Neural progenitor cell (in vitro differentiated cells): ENCODE measurements around the gene DOCK3. TPM values are rescaled to one million over a fixed set of nuclear protein-coding genes. Genes with fewer than 3 reads are reported as not detected.

Experiments
- DNase-seq: peaks from one replicate; pipeline ENCODE4 v3.0.0-alpha.2; 2016; ENCODE audit warnings: low spot score
- H2AFZ ChIP-seq: fragments of 200-600 bp; sonication (generic); replicated peaks from 2 replicates; pipeline ENCODE4 v1.6.1; 2016; ENCODE audit warnings: antibody characterized with exemption
- H3F3A ChIP-seq: fragments of 200-600 bp; sonication (generic); 2 replicates; pipeline ENCODE4 v1.6.1; 2016; ENCODE audit warnings: antibody characterized with exemption, low read depth
- H3K27ac ChIP-seq: fragments of 200-600 bp; sonication (generic); 2 replicates; pipeline ENCODE4 v1.5.1; 2016; ENCODE audit warnings: mild to moderate bottlenecking
- H3K27me3 ChIP-seq: fragments of 200-600 bp; sonication (generic); 2 replicates; pipeline ENCODE4 v1.6.1; 2016; ENCODE audit warnings: mild to moderate bottlenecking, moderate library complexity
- H3K36me3 ChIP-seq: fragments of 200-600 bp; sonication (generic); 2 replicates; pipeline ENCODE4 v1.5.1; 2016
- H3K4me1 ChIP-seq: fragments of 200-600 bp; sonication (generic); 2 replicates; pipeline ENCODE4 v1.6.1; 2016; ENCODE audit warnings: mixed run types
- H3K4me2 ChIP-seq: fragments of 200-600 bp; sonication (generic); 2 replicates; pipeline ENCODE4 v1.6.1; 2016
- H3K4me3 ChIP-seq: fragments of 200-600 bp; sonication (generic); 2 replicates; pipeline ENCODE4 v1.5.1; 2016
- H3K79me2 ChIP-seq: fragments of 200-600 bp; sonication (generic); 2 replicates; pipeline ENCODE4 v1.6.1; 2016; ENCODE audit warnings: low read depth
- H3K9ac ChIP-seq: fragments of 200-600 bp; sonication (generic); 2 replicates; pipeline ENCODE4 v1.6.1; 2016
- H3K9me3 ChIP-seq: fragments of 200-600 bp; sonication (generic); 2 replicates; pipeline ENCODE4 v1.5.1; 2016; ENCODE audit warnings: low read depth
- H4K20me1 ChIP-seq: fragments of 200-600 bp; sonication (generic); 2 replicates; pipeline ENCODE4 v1.6.1; 2016; ENCODE audit warnings: low read depth
- H3K27ac Mint-ChIP-seq: 3 replicates; pipeline ENCODE4 v1.8.0; 2021; ENCODE audit warnings: mixed read lengths
- H3K27me3 Mint-ChIP-seq: 2 replicates; pipeline ENCODE4 v1.8.0; 2022; ENCODE audit warnings: low read depth, mild to moderate bottlenecking, inconsistent platforms, moderate library complexity, mixed read lengths; ENCODE audit not compliant: insufficient read depth
- H3K36me3 Mint-ChIP-seq: 3 replicates; pipeline ENCODE4 v1.8.0; 2021; ENCODE audit warnings: mixed read lengths
- H3K4me1 Mint-ChIP-seq: 3 replicates; pipeline ENCODE4 v1.8.0; 2021; ENCODE audit warnings: mixed read lengths
- H3K4me3 Mint-ChIP-seq: 3 replicates; pipeline ENCODE4 v1.8.0; 2021; ENCODE audit warnings: mild to moderate bottlenecking, moderate library complexity, mixed read lengths
- H3K9me3 Mint-ChIP-seq: 3 replicates; pipeline ENCODE4 v1.8.0; 2020; ENCODE audit warnings: mixed read lengths
- EZH2 ChIP-seq: fragments of 200-600 bp; sonication (generic); IDR thresholded peaks from 2 replicates; pipeline ENCODE4 v1.6.1; 2017; ENCODE audit warnings: antibody characterized with exemption, mild to moderate bottlenecking, moderate library complexity
- EZH2phosphoT487 ChIP-seq: fragments of 200-600 bp; sonication (generic); IDR thresholded peaks from 2 replicates; pipeline ENCODE4 v1.6.1; 2017; ENCODE audit warnings: antibody characterized with exemption
- total RNA-seq: library from RNA; depleted of rRNA; stranded (reverse); fragments of >200 nt; gene quantifications from 2 replicates; pipeline ENCODE4 v1.2.3, GENCODE V29; 2015; ENCODE audit warnings: low replicate concordance
- TF ChIP-seq, protein P1 (sequence below): fragments of 200-600 bp; sonication (generic); IDR thresholded peaks from 2 replicates; pipeline ENCODE4 v1.5.1; 2017; ENCODE audit warnings: antibody characterized with exemption, mild to moderate bottlenecking

The DOCK3 gene
- total RNA-seq, 1 donor from 2014 or later = 10.7 TPM

DNA sequence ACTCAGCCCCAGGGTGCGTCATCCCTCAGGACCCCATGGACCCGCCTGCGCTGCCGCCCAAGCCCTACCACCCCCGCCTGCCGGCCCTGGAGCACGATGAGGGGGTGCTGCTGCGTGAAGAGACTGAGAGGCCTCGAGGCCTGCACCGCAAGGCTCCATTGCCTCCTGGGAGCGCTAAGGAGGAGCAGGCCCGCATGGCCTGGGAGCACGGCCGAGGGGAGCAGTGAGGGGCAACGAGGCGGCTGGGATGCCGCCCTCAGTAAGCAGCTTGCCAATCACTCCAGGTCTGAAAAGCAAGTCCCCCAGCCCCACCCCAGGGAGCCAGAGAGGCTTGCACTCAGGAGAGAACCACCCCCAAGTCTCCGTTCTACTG lies 706.6 kb downstream of the DOCK3 start:
- no peak overlapping the region for H2AFZ ChIP-seq
- H3K9ac ChIP-seq = no peak overlapping the region
- H3K27ac Mint-ChIP-seq = no peak overlapping the region
- TF ChIP-seq, protein P1, sequence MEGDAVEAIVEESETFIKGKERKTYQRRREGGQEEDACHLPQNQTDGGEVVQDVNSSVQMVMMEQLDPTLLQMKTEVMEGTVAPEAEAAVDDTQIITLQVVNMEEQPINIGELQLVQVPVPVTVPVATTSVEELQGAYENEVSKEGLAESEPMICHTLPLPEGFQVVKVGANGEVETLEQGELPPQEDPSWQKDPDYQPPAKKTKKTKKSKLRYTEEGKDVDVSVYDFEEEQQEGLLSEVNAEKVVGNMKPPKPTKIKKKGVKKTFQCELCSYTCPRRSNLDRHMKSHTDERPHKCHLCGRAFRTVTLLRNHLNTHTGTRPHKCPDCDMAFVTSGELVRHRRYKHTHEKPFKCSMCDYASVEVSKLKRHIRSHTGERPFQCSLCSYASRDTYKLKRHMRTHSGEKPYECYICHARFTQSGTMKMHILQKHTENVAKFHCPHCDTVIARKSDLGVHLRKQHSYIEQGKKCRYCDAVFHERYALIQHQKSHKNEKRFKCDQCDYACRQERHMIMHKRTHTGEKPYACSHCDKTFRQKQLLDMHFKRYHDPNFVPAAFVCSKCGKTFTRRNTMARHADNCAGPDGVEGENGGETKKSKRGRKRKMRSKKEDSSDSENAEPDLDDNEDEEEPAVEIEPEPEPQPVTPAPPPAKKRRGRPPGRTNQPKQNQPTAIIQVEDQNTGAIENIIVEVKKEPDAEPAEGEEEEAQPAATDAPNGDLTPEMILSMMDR = no peak
- TF ChIP-seq EZH2phosphoT487 (no peak), EZH2 (no peak)
- H3K4me1 Mint-ChIP-seq = peaks cover 17% of the 10 kb centered on the region
- no peak for DNase-seq
- H3K27ac ChIP-seq = no peak overlapping the region
- H3K27me3 ChIP-seq = no peaks in the 10 kb centered on the region
- no peak overlapping the region for H3K4me3 Mint-ChIP-seq
- H3K36me3 Mint-ChIP-seq = peaks cover 5% of the 10 kb centered on the region
- no peaks in the 10 kb centered on the region for H3K9me3 Mint-ChIP-seq
- H4K20me1 ChIP-seq = peaks cover 6% of the 10 kb centered on the region
- peaks cover 28% of the 10 kb centered on the region for H3K79me2 ChIP-seq
- peaks cover 12% of the 10 kb centered on the region for H3K4me1 ChIP-seq
- H3K36me3 ChIP-seq = no peaks in the 10 kb centered on the region
- peaks cover 16% of the 10 kb centered on the region for H3F3A ChIP-seq
- no peak overlapping the region for H3K4me3 ChIP-seq
- H3K4me2 ChIP-seq = no peak overlapping the region
- H3K27me3 Mint-ChIP-seq = peaks cover 9% of the 10 kb centered on the region
- H3K9me3 ChIP-seq = no peaks in the 10 kb centered on the region

DNA sequence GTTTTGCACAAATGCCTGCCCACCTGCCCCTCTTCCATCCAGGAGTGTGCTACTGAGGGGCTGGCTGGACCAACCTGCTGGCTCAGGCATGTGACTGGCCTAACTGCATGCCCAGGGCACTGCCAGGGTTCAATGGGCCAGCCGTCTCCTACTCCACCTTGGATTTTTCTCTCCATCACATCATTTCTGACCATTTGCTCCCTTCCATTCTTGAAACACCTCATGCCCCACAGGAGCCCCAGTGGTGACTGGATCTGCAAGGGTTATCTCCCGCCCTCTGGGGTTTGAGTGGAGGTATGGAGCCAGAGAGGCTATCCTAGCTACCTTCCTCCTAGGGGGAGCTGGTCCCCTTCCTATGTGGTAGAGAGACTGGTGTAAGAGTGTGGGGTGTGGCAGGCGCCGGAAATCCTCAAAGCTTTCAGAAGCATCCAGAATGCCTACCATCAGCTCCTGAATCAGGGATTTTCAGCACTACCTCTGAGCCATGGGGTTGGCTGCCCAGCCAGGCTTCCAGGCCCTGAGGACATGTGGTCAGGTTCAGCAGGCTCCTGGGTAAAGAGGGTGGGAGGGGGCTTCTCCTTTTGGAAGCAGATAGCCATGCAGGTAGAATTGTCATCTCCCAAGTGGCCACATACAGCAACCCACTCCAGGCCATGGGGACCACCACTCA lies 707.5 kb downstream of the DOCK3 start:
- Mint-ChIP-seq H3K27me3 (peaks cover 12% of the 10 kb centered on the region), H3K9me3 (no peaks in the 10 kb centered on the region), H3K4me1 (peaks cover 25% of the 10 kb centered on the region), H3K27ac (no peak overlapping the region), H3K4me3 (no peak overlapping the region), H3K36me3 (peaks cover 8% of the 10 kb centered on the region)
- Histone ChIP-seq H4K20me1 (peaks cover 15% of the 10 kb centered on the region), H3K9me3 (no peaks in the 10 kb centered on the region), H3F3A (peaks cover 25% of the 10 kb centered on the region), H2AFZ (no peak overlapping the region), H3K4me2 (no peak overlapping the region), H3K36me3 (no peaks in the 10 kb centered on the region), H3K4me1 (peaks cover 21% of the 10 kb centered on the region), H3K79me2 (peaks cover 37% of the 10 kb centered on the region), H3K4me3 (no peak overlapping the region), H3K9ac (no peak overlapping the region), H3K27ac (no peak overlapping the region), H3K27me3 (no peaks in the 10 kb centered on the region)
- no peak for DNase-seq
- TF ChIP-seq EZH2phosphoT487 = no peak

DNA sequence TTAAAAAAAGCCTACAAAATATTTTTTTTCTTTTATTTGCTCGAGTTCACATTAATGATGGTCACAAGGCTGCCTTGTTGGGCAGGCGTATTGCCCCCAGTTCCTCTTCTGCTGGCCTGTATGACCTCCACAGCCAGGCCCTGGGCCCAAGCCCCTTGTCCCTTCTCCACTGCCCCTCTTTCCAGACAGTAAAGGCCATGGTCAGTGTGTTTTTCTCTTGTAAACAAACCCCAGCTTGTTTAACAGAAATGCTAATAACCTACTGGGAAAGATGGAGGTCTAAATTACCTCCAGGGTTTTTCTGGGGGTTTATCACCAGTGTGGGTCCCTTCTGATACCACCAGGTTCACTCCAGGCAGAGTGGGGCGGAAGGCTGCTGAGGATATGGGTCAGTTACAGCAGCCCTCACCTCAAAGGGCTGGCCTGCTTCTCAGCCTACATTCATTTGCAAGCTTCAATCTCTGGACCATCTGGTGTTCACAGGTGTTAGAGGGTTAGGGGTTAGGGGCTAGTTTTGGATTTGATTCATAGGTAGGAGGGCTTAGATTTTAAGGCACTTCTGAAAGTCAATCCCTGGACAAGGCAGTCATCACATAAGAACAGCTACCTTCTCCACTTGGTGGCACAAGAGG lies 708.3 kb downstream of the DOCK3 start:
- peaks cover 45% of the 10 kb centered on the region for H3K79me2 ChIP-seq
- H3K27ac ChIP-seq = no peak overlapping the region
- H3K4me1 ChIP-seq = peaks cover 22% of the 10 kb centered on the region
- H4K20me1 ChIP-seq = peaks cover 23% of the 10 kb centered on the region
- peaks cover 32% of the 10 kb centered on the region for H3F3A ChIP-seq
- Mint-ChIP-seq H3K4me3 (peak overlapping the region; percentile 99), H3K27me3 (peaks cover 12% of the 10 kb centered on the region), H3K36me3 (peaks cover 13% of the 10 kb centered on the region), H3K4me1 (peaks cover 31% of the 10 kb centered on the region), H3K27ac (peak overlapping the region; percentile 42), H3K9me3 (no peaks in the 10 kb centered on the region)
- no peaks in the 10 kb centered on the region for H3K36me3 ChIP-seq
- H3K4me2 ChIP-seq = peak overlapping the region; percentile 90
- no peak overlapping the region for H3K9ac ChIP-seq
- TF ChIP-seq, protein P1 = no peak
- TF ChIP-seq EZH2phosphoT487 (no peak), EZH2 (no peak)
- no peaks in the 10 kb centered on the region for H3K9me3 ChIP-seq
- no peaks in the 10 kb centered on the region for H3K27me3 ChIP-seq
- no peak for DNase-seq
- no peak overlapping the region for H2AFZ ChIP-seq
- H3K4me3 ChIP-seq = peak overlapping the region; percentile 79
